Naive thymus-derived CD8-positive, alpha-beta T cell (primary cell): ENCODE measurements around the gene FAM53B. TPM values are rescaled to one million over a fixed set of nuclear protein-coding genes. Genes with fewer than 3 reads are reported as not detected.

Experiments used
- ATAC-seq, 2 donors: fragments of 150-1000 bp; cut with Tn5 transposase in 1 of 2; sonication (Bioruptor Pico), chemical (Tn5 transposase) in 1 of 2; 1 replicate in 1 of 2; 2 replicates in 1 of 2; pipeline ENCODE4 v1.10.0; 2021; ENCODE audit warnings: mild to moderate bottlenecking in 2 of 2, moderate library complexity in 2 of 2
- POLR2A ChIA-PET: fragments of 350-600 bp; sonication (Branson Sonifier 250); formaldehyde crosslinking; loops from one replicate; lab custom pipeline; 2021; ENCODE audit warnings: antibody characterized with exemption; lab: Charles Lee
- DNase-seq, 10 donors: peaks; one replicate each; pipeline versions ENCODE4 v3.0.0 to v3.0.0-alpha.2; 2020 to 2022
- H3K27ac Mint-ChIP-seq, 10 donors: one replicate each; pipeline ENCODE4 v1.8.0; 2020 to 2022; ENCODE audit warnings: mild to moderate bottlenecking in 10 of 10, mixed read lengths in 10 of 10, moderate library complexity in 4 of 10, inconsistent platforms in 1 of 10
- H3K27me3 Mint-ChIP-seq, 5 donors: one replicate each; pipeline ENCODE4 v1.8.0; 2021 to 2022; ENCODE audit warnings: mixed read lengths in 5 of 5
- H3K36me3 Mint-ChIP-seq, 3 donors: one replicate each; pipeline ENCODE4 v1.8.0; 2020 to 2022; ENCODE audit warnings: mixed read lengths in 3 of 3, mild to moderate bottlenecking in 2 of 3, inconsistent platforms in 1 of 3
- H3K4me1 Mint-ChIP-seq, 4 donors: one replicate each; pipeline ENCODE4 v1.8.0; 2021 to 2022; ENCODE audit warnings: mixed read lengths in 4 of 4
- H3K4me3 Mint-ChIP-seq, 10 donors: one replicate each; pipeline ENCODE4 v1.8.0; 2020 to 2022; ENCODE audit warnings: mild to moderate bottlenecking in 10 of 10, mixed read lengths in 10 of 10, moderate library complexity in 6 of 10, inconsistent platforms in 1 of 10
- H3K9me3 Mint-ChIP-seq, 9 donors: one replicate each; pipeline ENCODE4 v1.8.0; 2020 to 2022; ENCODE audit warnings: mixed read lengths in 9 of 9, mild to moderate bottlenecking in 3 of 9, inconsistent platforms in 1 of 9, moderate library complexity in 1 of 9
- polyA plus RNA-seq, 3 donors: library from polyadenylated mRNA; unstranded; fragments of 300-500 nt; fragmentation: Illumina TruSeq; gene quantifications; one replicate each; pipeline ENCODE4 v1.2.3, GENCODE V29; 2021
- total RNA-seq, 8 experiments: library from RNA in 2 of 8; stranded (reverse) in 2 of 8; gene quantifications; one replicate each; pipeline ENCODE4 v1.2.3 and lab custom pipeline; 2021 to 2026

Gene FAM53B
- total and polyA plus RNA-seq, 5 experiments from 2014 or later, result 2.4 to 23.2 (median 15.1) TPM

- Mint-ChIP-seq H3K36me3 (peaks cover 0 to 2% (median 0%) of the 10 kb centered on the region in 3 donors), H3K27me3 (no peaks in the 10 kb centered on the region), H3K4me3 (no peak overlapping the region), H3K9me3 (no peaks in the 10 kb centered on the region), H3K4me1 (peaks cover 9 to 47% (median 29%) of the 10 kb centered on the region in 4 donors), H3K27ac (peak overlapping the region in 1 of 10 donors; percentile 66)
- ATAC-seq, result no peak
- POLR2A ChIA-PET, result no interaction called here
- no peak for DNase-seq
Observed at GRCh38 chr10:124607693-124608092, 136.5 kb downstream of the FAM53B start.

- Mint-ChIP-seq H3K27ac (peak overlapping the region in 3 of 10 donors; percentile 14 to 66 (median 46)), H3K4me3 (no peak overlapping the region), H3K9me3 (no peaks in the 10 kb centered on the region), H3K27me3 (no peaks in the 10 kb centered on the region), H3K4me1 (peaks cover 6 to 42% (median 20%) of the 10 kb centered on the region in 4 donors), H3K36me3 (peaks cover 0 to 2% (median 0%) of the 10 kb centered on the region in 3 donors)
- POLR2A ChIA-PET, result no interaction called here
- ATAC-seq (no peak), DNase-seq (no peak)
Observed at GRCh38 chr10:124606822-124607221, 137.4 kb downstream of the FAM53B start.

GRCh38 chr10:124605856-124606812, 138.0 kb downstream of the FAM53B start:
- DNase-seq (no peak), ATAC-seq (no peak)
- H3K9me3 Mint-ChIP-seq, result no peaks in the 10 kb centered on the region
- no peak overlapping the region for H3K4me3 Mint-ChIP-seq
- POLR2A ChIA-PET, result interaction anchor here (0.7 kb wide), 1 partner anchor 53 kb away, joined by 3 read pairs; no protein-coding TSS in a partner anchor
- H3K27ac Mint-ChIP-seq, result peak overlapping the region in 2 of 10 donors; percentile 46 to 66
- no peaks in the 10 kb centered on the region for H3K27me3 Mint-ChIP-seq
- H3K36me3 Mint-ChIP-seq, result peaks cover 0 to 2% (median 0%) of the 10 kb centered on the region in 3 donors
- peaks cover 4 to 41% (median 14%) of the 10 kb centered on the region in 4 donors for H3K4me1 Mint-ChIP-seq

- Mint-ChIP-seq H3K27ac (peak overlapping the region in 3 of 10 donors; percentile 36 to 66 (median 48)), H3K27me3 (no peaks in the 10 kb centered on the region), H3K4me1 (peaks cover 6 to 44% (median 11%) of the 10 kb centered on the region in 4 donors), H3K36me3 (peaks cover 0 to 2% (median 0%) of the 10 kb centered on the region in 3 donors), H3K9me3 (no peaks in the 10 kb centered on the region), H3K4me3 (peak overlapping the region in 1 of 10 donors; percentile 19)
- DNase-seq (no peak), ATAC-seq (no peak)
- POLR2A ChIA-PET, result interaction anchor here (0.7 kb wide), 1 partner anchor 52 kb away, joined by 3 read pairs; no protein-coding TSS in a partner anchor
Observed at GRCh38 chr10:124605481-124605855, 138.7 kb downstream of the FAM53B start.

- no peak overlapping the region for H3K4me3 Mint-ChIP-seq
- peak overlapping the region in 3 of 10 donors; percentile 36 to 66 (median 48) for H3K27ac Mint-ChIP-seq
- POLR2A ChIA-PET, result interaction anchor here (0.7 kb wide), 1 partner anchor 52 kb away, joined by 3 read pairs; no protein-coding TSS in a partner anchor
- H3K36me3 Mint-ChIP-seq, result peaks cover 0 to 2% (median 0%) of the 10 kb centered on the region in 3 donors
- no peaks in the 10 kb centered on the region for H3K9me3 Mint-ChIP-seq
- peaks cover 6 to 43% (median 11%) of the 10 kb centered on the region in 4 donors for H3K4me1 Mint-ChIP-seq
- no peak for ATAC-seq
- H3K27me3 Mint-ChIP-seq, result no peaks in the 10 kb centered on the region
- DNase-seq, result peak in 1 of 10 donors; percentile 34
Observed at GRCh38 chr10:124605001-124605370, 139.2 kb downstream of the FAM53B start.

- H3K4me1 Mint-ChIP-seq, result peaks cover 6 to 40% (median 9%) of the 10 kb centered on the region in 4 donors
- peaks cover 0 to 2% (median 0%) of the 10 kb centered on the region in 3 donors for H3K36me3 Mint-ChIP-seq
- DNase-seq, result peak in 1 of 10 donors; percentile 60
- ATAC-seq, result no peak
- no peak overlapping the region for H3K4me3 Mint-ChIP-seq
- H3K27ac Mint-ChIP-seq, result peak overlapping the region in 2 of 10 donors; percentile 14 to 60
- H3K27me3 Mint-ChIP-seq, result no peaks in the 10 kb centered on the region
- no peaks in the 10 kb centered on the region for H3K9me3 Mint-ChIP-seq
- POLR2A ChIA-PET, result interaction anchor here (1.2 kb wide), 1 partner anchor 10 kb away, joined by 3 read pairs; no protein-coding TSS in a partner anchor
Observed at GRCh38 chr10:124604214-124605000, 139.8 kb downstream of the FAM53B start.

- DNase-seq (peak in 1 of 10 donors; percentile 55), ATAC-seq (no peak)
- POLR2A ChIA-PET, result interaction anchor here (1.2 kb wide), 1 partner anchor 9 kb away, joined by 3 read pairs; no protein-coding TSS in a partner anchor
- H3K9me3 Mint-ChIP-seq, result no peaks in the 10 kb centered on the region
- no peaks in the 10 kb centered on the region for H3K27me3 Mint-ChIP-seq
- H3K4me1 Mint-ChIP-seq, result peaks cover 6 to 47% (median 9%) of the 10 kb centered on the region in 4 donors
- no peak overlapping the region for H3K4me3 Mint-ChIP-seq
- H3K36me3 Mint-ChIP-seq, result peaks cover 0 to 2% (median 0%) of the 10 kb centered on the region in 3 donors
- peak overlapping the region in 1 of 10 donors; percentile 14 for H3K27ac Mint-ChIP-seq
Observed at GRCh38 chr10:124603376-124604213, 140.6 kb downstream of the FAM53B start.

- Mint-ChIP-seq H3K27me3 (no peaks in the 10 kb centered on the region), H3K4me1 (peaks cover 6 to 49% (median 10%) of the 10 kb centered on the region in 4 donors), H3K36me3 (peaks cover 0 to 2% (median 0%) of the 10 kb centered on the region in 3 donors), H3K4me3 (no peak overlapping the region), H3K27ac (peak overlapping the region in 1 of 10 donors; percentile 75), H3K9me3 (no peaks in the 10 kb centered on the region)
- POLR2A ChIA-PET, result interaction anchor here (0.6 to 1.2 kb wide), 2 partner anchors 9 to 162 kb away, joined by 3 to 4 read pairs; no protein-coding TSS in a partner anchor
- ATAC-seq, result no peak
- DNase-seq, result peak in 1 of 10 donors; percentile 54
Observed at GRCh38 chr10:124602646-124603365, 141.4 kb downstream of the FAM53B start.

- Mint-ChIP-seq H3K4me1 (peaks cover 6 to 50% (median 10%) of the 10 kb centered on the region in 4 donors), H3K36me3 (peaks cover 0 to 2% (median 0%) of the 10 kb centered on the region in 3 donors), H3K27me3 (no peaks in the 10 kb centered on the region), H3K4me3 (no peak overlapping the region), H3K9me3 (no peaks in the 10 kb centered on the region), H3K27ac (peak overlapping the region in 2 of 10 donors; percentile 75 to 76)
- ATAC-seq, result no peak
- POLR2A ChIA-PET, result interaction anchor here (0.6 kb wide), 2 partner anchors 162 to 175 kb away, joined by 3 to 4 read pairs; no protein-coding TSS in a partner anchor
- DNase-seq, result no peak
Observed at GRCh38 chr10:124602121-124602561, 142.0 kb downstream of the FAM53B start.

GRCh38 chr10:124601431-124602120, 142.6 kb downstream of the FAM53B start:
- Mint-ChIP-seq H3K27me3 (no peaks in the 10 kb centered on the region), H3K4me1 (peaks cover 6 to 50% (median 10%) of the 10 kb centered on the region in 4 donors), H3K27ac (peak overlapping the region in 2 of 10 donors; percentile 75 to 76), H3K4me3 (peak overlapping the region in 1 of 10 donors; percentile 32), H3K9me3 (no peaks in the 10 kb centered on the region), H3K36me3 (peaks cover 0 to 2% (median 0%) of the 10 kb centered on the region in 3 donors)
- DNase-seq (peak in 2 of 10 donors; percentile 50 to 68), ATAC-seq (peak in 1 of 2 donors; percentile 80)
- POLR2A ChIA-PET, result interaction anchor here (0.6 kb wide), 1 partner anchor 176 kb away, joined by 3 read pairs; no protein-coding TSS in a partner anchor
